Hepatocyte (in vitro differentiated cells): ENCODE data around the gene PLCG1. TPM values are rescaled to one million over a fixed set of nuclear protein-coding genes. Genes with fewer than 3 reads are reported as not detected.
"Not testable (repeated sequence)": the region's sequence is repeated elsewhere in the genome, so short reads cannot be mapped to it uniquely, and the experiment has no call there.

Experiments used
- DNase-seq: peaks from one replicate; pipeline ENCODE4 v3.0.0-alpha.2; 2016; ENCODE audit warnings: low spot score
- H2AFZ ChIP-seq: fragments of 200-600 bp; sonication (generic); 2 replicates; pipeline ENCODE4 v1.6.0; 2016; ENCODE audit warnings: antibody characterized with exemption, mild to moderate bottlenecking
- H3K27ac ChIP-seq: fragments of 200-600 bp; sonication (generic); 2 replicates; pipeline ENCODE4 v1.5.1; 2016; ENCODE audit warnings: mild to moderate bottlenecking
- H3K27me3 ChIP-seq: fragments of 200-600 bp; sonication (generic); 2 replicates; pipeline ENCODE4 v1.6.1; 2016
- H3K36me3 ChIP-seq: fragments of 200-600 bp; sonication (generic); replicated peaks from 2 replicates; pipeline ENCODE4 v1.5.1; 2016; ENCODE audit warnings: low read depth; ENCODE audit not compliant: insufficient read depth
- H3K4me1 ChIP-seq: fragments of 200-600 bp; sonication (generic); 2 replicates; pipeline ENCODE4 v1.5.1; 2016; ENCODE audit warnings: mild to moderate bottlenecking, moderate library complexity; ENCODE audit not compliant: insufficient read depth
- H3K4me2 ChIP-seq: fragments of 200-600 bp; sonication (generic); 2 replicates; pipeline ENCODE4 v1.6.0; 2016
- H3K4me3 ChIP-seq: fragments of 200-600 bp; sonication (generic); 2 replicates; pipeline ENCODE4 v1.5.1; 2016; ENCODE audit warnings: mild to moderate bottlenecking
- H3K79me2 ChIP-seq: fragments of 200-600 bp; sonication (generic); 2 replicates; pipeline ENCODE4 v1.6.0; 2017; ENCODE audit warnings: mild to moderate bottlenecking
- H3K9me2 ChIP-seq: fragments of 200-600 bp; sonication (generic); replicated peaks from 2 replicates; pipeline ENCODE4 v1.6.0; 2017; ENCODE audit warnings: mild to moderate bottlenecking; ENCODE audit not compliant: insufficient read depth
- H3K9me3 ChIP-seq: fragments of 200-600 bp; sonication (generic); 2 replicates; pipeline ENCODE4 v1.5.1; 2016; ENCODE audit warnings: low read depth, mild to moderate bottlenecking
- H4K20me1 ChIP-seq: fragments of 200-600 bp; sonication (generic); 2 replicates; pipeline ENCODE4 v1.6.0; 2016; ENCODE audit warnings: mild to moderate bottlenecking; ENCODE audit not compliant: insufficient read depth, poor library complexity, severe bottlenecking
- EZH2 ChIP-seq: fragments of 200-600 bp; sonication (generic); IDR thresholded peaks from 2 replicates; pipeline ENCODE4 v1.6.1; 2016; ENCODE audit warnings: antibody characterized with exemption, mild to moderate bottlenecking, borderline replicate concordance
- EZH2phosphoT487 ChIP-seq: fragments of 200-600 bp; sonication (generic); IDR thresholded peaks from one replicate; pipeline ENCODE4 v1.6.1; 2018; ENCODE audit warnings: antibody characterized with exemption, mild to moderate bottlenecking, low read depth, moderate library complexity; ENCODE audit not compliant: unreplicated experiment, severe bottlenecking
- WGBS: methylation state at CpG from one replicate; pipeline ENCODE4 v1.1.6; 2016; ENCODE audit warnings: low lambda C conversion rate; ENCODE audit errors: missing lambda C conversion rate; 5-methylcytosine and 5-hydroxymethylcytosine counted together
- polyA plus RNA-seq: library from polyadenylated mRNA; unstranded; fragments of >200 nt; fragmentation: Nextera tagmentation; extraction: Ambion mirVana; gene quantifications from 2 replicates; pipeline ENCODE4 v1.2.1, GENCODE V29; 2016
- total RNA-seq: library from RNA; depleted of rRNA; stranded (reverse); fragments of >200 nt; gene quantifications from 2 replicates; pipeline ENCODE4 v1.2.3, GENCODE V29; 2014
- TF ChIP-seq, protein P1 (sequence below): fragments of 200-600 bp; sonication (generic); IDR thresholded peaks from 2 replicates; pipeline ENCODE4 v1.5.1; 2016; ENCODE audit warnings: antibody characterized with exemption, mild to moderate bottlenecking; ENCODE audit not compliant: poor library complexity

Gene PLCG1
- total and polyA plus RNA-seq, 2 experiments from 2014 or later: 52.7 to 73.2 TPM

GRCh38 chr20:41131594-41132387 is 5.6 kb upstream of the PLCG1 start:
- H2AFZ ChIP-seq: no peak overlapping the region
- no peak for DNase-seq
- H3K36me3 ChIP-seq: no peaks in the 10 kb centered on the region
- 91% methylated on average over 5 of the region's 5 CpGs for WGBS
- H3K27me3 ChIP-seq: no peaks in the 10 kb centered on the region
- TF ChIP-seq EZH2 (no peak), EZH2phosphoT487 (no peak)
- TF ChIP-seq, protein P1, sequence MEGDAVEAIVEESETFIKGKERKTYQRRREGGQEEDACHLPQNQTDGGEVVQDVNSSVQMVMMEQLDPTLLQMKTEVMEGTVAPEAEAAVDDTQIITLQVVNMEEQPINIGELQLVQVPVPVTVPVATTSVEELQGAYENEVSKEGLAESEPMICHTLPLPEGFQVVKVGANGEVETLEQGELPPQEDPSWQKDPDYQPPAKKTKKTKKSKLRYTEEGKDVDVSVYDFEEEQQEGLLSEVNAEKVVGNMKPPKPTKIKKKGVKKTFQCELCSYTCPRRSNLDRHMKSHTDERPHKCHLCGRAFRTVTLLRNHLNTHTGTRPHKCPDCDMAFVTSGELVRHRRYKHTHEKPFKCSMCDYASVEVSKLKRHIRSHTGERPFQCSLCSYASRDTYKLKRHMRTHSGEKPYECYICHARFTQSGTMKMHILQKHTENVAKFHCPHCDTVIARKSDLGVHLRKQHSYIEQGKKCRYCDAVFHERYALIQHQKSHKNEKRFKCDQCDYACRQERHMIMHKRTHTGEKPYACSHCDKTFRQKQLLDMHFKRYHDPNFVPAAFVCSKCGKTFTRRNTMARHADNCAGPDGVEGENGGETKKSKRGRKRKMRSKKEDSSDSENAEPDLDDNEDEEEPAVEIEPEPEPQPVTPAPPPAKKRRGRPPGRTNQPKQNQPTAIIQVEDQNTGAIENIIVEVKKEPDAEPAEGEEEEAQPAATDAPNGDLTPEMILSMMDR: no peak
- H3K79me2 ChIP-seq: no peaks in the 10 kb centered on the region
- no peak overlapping the region for H3K4me2 ChIP-seq
- H3K4me3 ChIP-seq: no peak overlapping the region
- H3K9me2 ChIP-seq: no peaks in the 10 kb centered on the region
- no peaks in the 10 kb centered on the region for H3K9me3 ChIP-seq
- no peak overlapping the region for H3K27ac ChIP-seq
- H3K4me1 ChIP-seq: peaks cover 4% of the 10 kb centered on the region
- no peaks in the 10 kb centered on the region for H4K20me1 ChIP-seq

GRCh38 chr20:41132388-41132775 is 5.0 kb upstream of the PLCG1 start:
- H3K27ac ChIP-seq, H2AFZ ChIP-seq, DNase-seq, H3K36me3 ChIP-seq, H3K4me2 ChIP-seq, H3K27me3 ChIP-seq, H3K9me2 ChIP-seq, H3K4me3 ChIP-seq, H3K4me1 ChIP-seq, H3K9me3 ChIP-seq, H3K79me2 ChIP-seq, H4K20me1 ChIP-seq: not testable (repeated sequence)
- 88% methylated on average over 9 of the region's 9 CpGs for WGBS

DNA sequence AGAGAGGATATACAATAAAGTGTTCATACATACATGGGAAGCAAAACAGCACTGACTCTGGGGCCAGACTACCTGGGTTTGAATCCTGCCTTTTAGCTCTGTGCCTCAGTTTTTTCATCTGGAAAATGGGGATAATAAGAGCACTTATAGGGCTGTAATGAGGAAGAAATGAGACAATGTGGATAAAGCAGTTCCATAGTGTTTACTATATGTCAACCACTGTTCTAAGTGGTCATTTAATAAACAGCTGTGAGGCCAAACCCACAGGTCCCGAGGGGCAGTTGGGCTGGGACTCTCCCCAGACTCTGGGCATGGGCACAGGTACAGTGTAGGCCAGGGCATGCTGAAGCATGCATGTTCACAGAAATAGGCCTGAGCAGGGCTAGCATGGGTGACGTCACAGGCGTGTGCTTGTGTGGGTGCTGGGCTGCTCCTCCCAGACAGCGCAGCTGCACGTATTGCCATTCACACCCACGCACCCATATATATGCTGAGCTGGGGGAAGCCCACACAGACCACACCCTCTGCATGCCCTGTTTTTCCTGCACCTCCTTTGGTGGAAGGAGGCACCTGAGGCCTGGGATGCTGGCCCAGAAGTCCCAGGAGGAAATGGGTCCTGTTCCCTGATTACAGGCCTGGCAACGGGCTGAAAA is 3.5 kb upstream of the PLCG1 start:
- Histone ChIP-seq H3K36me3 (no peaks in the 10 kb centered on the region), H4K20me1 (peaks cover 1% of the 10 kb centered on the region), H3K4me3 (no peak overlapping the region), H3K79me2 (peaks cover 15% of the 10 kb centered on the region), H3K4me2 (no peak overlapping the region), H3K4me1 (peaks cover 5% of the 10 kb centered on the region), H3K27ac (no peak overlapping the region), H3K27me3 (no peaks in the 10 kb centered on the region), H3K9me3 (no peaks in the 10 kb centered on the region), H2AFZ (no peak overlapping the region), H3K9me2 (no peaks in the 10 kb centered on the region)
- WGBS: 93% methylated on average over 7 of the region's 7 CpGs
- no peak for DNase-seq
- TF ChIP-seq, protein P1: no peak
- TF ChIP-seq EZH2phosphoT487: no peak
- no peak for TF ChIP-seq EZH2

DNA sequence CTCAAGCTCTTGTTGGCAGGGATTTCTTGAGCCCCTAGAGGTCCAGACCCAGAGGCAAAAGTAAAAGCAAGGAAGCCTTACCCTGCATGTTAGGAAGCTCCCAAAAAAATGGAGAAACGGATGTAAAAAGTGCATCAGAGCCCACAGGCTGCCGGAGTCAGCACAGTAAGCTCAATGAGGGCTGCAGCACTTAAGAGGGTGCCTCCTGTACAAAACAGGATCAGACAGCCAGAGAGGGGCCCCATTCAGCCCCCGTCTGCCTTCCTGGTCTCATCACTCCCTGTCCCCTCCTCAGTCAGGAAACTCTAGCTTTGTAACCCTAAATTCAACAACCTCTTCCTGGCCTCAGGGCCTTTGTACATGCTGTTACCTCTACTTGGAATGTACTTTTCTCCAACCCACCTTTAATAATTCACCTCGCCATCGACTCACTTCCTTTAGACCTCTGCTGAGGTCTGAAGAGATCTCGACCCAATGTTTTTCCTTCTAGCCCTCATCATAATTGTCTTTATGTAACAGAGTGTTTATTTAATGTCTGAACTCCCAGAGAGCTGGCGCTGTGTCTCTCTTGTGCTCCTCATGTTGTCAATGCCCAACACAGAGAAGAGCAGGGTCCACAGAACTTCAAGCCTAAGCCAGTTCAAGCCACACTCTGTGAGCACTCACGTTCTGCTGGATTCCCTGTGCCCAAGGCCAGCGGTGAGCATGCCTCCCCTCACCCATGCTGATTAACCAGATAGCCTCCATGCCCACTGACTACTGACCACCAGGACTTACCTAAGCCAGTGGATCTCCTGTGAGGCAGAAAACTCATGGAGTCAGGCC is 2.8 kb upstream of the PLCG1 start:
- WGBS: 86% methylated on average over 9 of the region's 9 CpGs
- no peaks in the 10 kb centered on the region for H3K36me3 ChIP-seq
- TF ChIP-seq EZH2 (no peak), EZH2phosphoT487 (no peak)
- TF ChIP-seq, protein P1: no peak

More for the DNA sequence above, 2.8 kb upstream of the PLCG1 start:
- Histone ChIP-seq H3K9me3 (no peaks in the 10 kb centered on the region), H3K4me3 (no peak overlapping the region), H4K20me1 (peaks cover 9% of the 10 kb centered on the region), H3K4me1 (peaks cover 13% of the 10 kb centered on the region), H3K4me2 (no peak overlapping the region), H3K79me2 (peaks cover 22% of the 10 kb centered on the region), H3K9me2 (no peaks in the 10 kb centered on the region), H3K27me3 (no peaks in the 10 kb centered on the region), H2AFZ (no peak overlapping the region), H3K27ac (no peak overlapping the region)
- no peak for DNase-seq
